Measurements from ENCODE around the gene CMKLR1. TPM values are rescaled to one million over a fixed set of nuclear protein-coding genes. Genes with fewer than 3 reads are reported as not detected.

Gene CMKLR1
- total RNA-seq, 1 donor from 2014 or later = not detected

DNA sequence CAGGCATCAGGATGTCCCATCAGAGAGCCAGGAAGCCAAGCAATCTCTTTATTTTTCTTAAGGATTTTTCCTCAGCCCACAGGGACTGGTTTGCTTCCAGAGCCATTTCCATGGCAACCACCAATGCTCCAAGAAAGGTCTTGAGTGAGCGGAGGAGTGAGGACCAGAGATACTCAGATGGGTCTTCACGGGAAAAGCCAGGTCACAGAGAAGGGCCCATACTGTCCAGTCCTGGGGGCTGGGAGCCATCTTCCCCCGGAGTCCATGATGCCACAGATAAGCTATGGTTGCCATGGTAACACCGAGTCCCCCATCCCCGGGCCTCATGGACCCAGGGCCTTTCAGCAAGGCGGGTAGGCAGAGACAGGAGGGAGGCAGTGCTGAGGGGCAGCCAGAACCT lies 28.6 kb downstream of the CMKLR1 start:
- no peak for DNase-seq (ENCODE audit: low spot score, unreplicated experiment)
- no peaks in the 10 kb centered on the region for H3K36me3 Mint-ChIP-seq (ENCODE audit: insufficient read depth)
- no peaks in the 10 kb centered on the region for H3K9me3 Mint-ChIP-seq (ENCODE audit: low read depth)
- no peak overlapping the region for H3K4me3 Mint-ChIP-seq (ENCODE audit: low read depth)
- TF ChIP-seq, protein P1, sequence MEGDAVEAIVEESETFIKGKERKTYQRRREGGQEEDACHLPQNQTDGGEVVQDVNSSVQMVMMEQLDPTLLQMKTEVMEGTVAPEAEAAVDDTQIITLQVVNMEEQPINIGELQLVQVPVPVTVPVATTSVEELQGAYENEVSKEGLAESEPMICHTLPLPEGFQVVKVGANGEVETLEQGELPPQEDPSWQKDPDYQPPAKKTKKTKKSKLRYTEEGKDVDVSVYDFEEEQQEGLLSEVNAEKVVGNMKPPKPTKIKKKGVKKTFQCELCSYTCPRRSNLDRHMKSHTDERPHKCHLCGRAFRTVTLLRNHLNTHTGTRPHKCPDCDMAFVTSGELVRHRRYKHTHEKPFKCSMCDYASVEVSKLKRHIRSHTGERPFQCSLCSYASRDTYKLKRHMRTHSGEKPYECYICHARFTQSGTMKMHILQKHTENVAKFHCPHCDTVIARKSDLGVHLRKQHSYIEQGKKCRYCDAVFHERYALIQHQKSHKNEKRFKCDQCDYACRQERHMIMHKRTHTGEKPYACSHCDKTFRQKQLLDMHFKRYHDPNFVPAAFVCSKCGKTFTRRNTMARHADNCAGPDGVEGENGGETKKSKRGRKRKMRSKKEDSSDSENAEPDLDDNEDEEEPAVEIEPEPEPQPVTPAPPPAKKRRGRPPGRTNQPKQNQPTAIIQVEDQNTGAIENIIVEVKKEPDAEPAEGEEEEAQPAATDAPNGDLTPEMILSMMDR (IDR thresholded peaks at IDR 0.05; ENCODE audit: unreplicated experiment) = no peak
- peaks cover 8% of the 10 kb centered on the region for H3K27me3 Mint-ChIP-seq
- peaks cover 13% of the 10 kb centered on the region for H3K4me1 Mint-ChIP-seq (ENCODE audit: low read depth)
- H3K27ac Mint-ChIP-seq = no peak overlapping the region

- Mint-ChIP-seq H3K36me3 (ENCODE audit: insufficient read depth) (no peaks in the 10 kb centered on the region), H3K4me1 (ENCODE audit: low read depth) (peaks cover 17% of the 10 kb centered on the region), H3K9me3 (ENCODE audit: low read depth) (no peaks in the 10 kb centered on the region), H3K4me3 (ENCODE audit: low read depth) (no peak overlapping the region), H3K27ac (no peak overlapping the region), H3K27me3 (peaks cover 8% of the 10 kb centered on the region)
- TF ChIP-seq, protein P1 (IDR thresholded peaks at IDR 0.05; ENCODE audit: unreplicated experiment) = no peak
- no peak for DNase-seq (ENCODE audit: low spot score, unreplicated experiment)
These were observed 29.3 kb downstream of the CMKLR1 start for GRCh38 chr12:108309674-108310312.

- Mint-ChIP-seq H3K27ac (no peak overlapping the region), H3K27me3 (peaks cover 8% of the 10 kb centered on the region), H3K9me3 (ENCODE audit: low read depth) (no peaks in the 10 kb centered on the region), H3K4me3 (ENCODE audit: low read depth) (no peak overlapping the region), H3K4me1 (ENCODE audit: low read depth) (peaks cover 25% of the 10 kb centered on the region), H3K36me3 (ENCODE audit: insufficient read depth) (no peaks in the 10 kb centered on the region)
- DNase-seq (ENCODE audit: low spot score, unreplicated experiment) = no peak
- TF ChIP-seq, protein P1 (IDR thresholded peaks at IDR 0.05; ENCODE audit: unreplicated experiment) = no peak
These were observed 30.6 kb downstream of the CMKLR1 start for GRCh38 chr12:108308395-108309085.

DNA sequence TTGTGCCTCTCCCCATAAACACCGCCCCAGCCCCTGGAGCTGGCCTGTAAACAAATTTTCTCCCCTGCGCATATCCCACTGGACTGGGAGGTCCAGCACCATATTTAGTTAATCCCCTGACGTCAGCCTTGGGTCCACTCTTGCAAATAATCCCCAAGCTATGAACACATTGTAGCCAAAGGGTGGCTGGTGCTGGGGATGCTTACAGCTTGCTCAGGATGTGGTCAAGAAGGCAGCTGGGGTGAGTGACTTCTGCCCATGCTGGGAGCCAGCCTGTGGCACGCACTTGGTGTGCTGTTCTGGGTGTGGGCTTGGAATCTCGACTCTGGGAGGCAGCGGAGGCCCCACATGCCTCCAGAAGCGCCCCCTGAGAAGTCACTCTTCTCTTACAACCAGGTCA lies 32.1 kb downstream of the CMKLR1 start:
- TF ChIP-seq, protein P1 (IDR thresholded peaks at IDR 0.05; ENCODE audit: unreplicated experiment) = no peak
- H3K4me3 Mint-ChIP-seq (ENCODE audit: low read depth) = no peak overlapping the region
- H3K9me3 Mint-ChIP-seq (ENCODE audit: low read depth) = no peaks in the 10 kb centered on the region
- peaks cover 8% of the 10 kb centered on the region for H3K27me3 Mint-ChIP-seq
- H3K27ac Mint-ChIP-seq = no peak overlapping the region
- H3K36me3 Mint-ChIP-seq (ENCODE audit: insufficient read depth) = no peaks in the 10 kb centered on the region
- peaks cover 37% of the 10 kb centered on the region for H3K4me1 Mint-ChIP-seq (ENCODE audit: low read depth)
- DNase-seq (ENCODE audit: low spot score, unreplicated experiment) = no peak

GRCh38 chr12:108306506-108306905 lies 32.6 kb downstream of the CMKLR1 start:
- Mint-ChIP-seq H3K27me3 (peaks cover 8% of the 10 kb centered on the region), H3K27ac (no peak overlapping the region), H3K36me3 (ENCODE audit: insufficient read depth) (no peaks in the 10 kb centered on the region), H3K4me1 (ENCODE audit: low read depth) (peaks cover 40% of the 10 kb centered on the region), H3K9me3 (ENCODE audit: low read depth) (no peaks in the 10 kb centered on the region), H3K4me3 (ENCODE audit: low read depth) (no peak overlapping the region)
- TF ChIP-seq, protein P1 (IDR thresholded peaks at IDR 0.05; ENCODE audit: unreplicated experiment) = no peak
- DNase-seq (ENCODE audit: low spot score, unreplicated experiment) = no peak

Measured in progenitor cell of endocrine pancreas (in vitro differentiated cells).